GM19351 (cell line): Measurements from ENCODE around the gene MELK.
"Not testable (repeated sequence)": the region's sequence is repeated elsewhere in the genome, so short reads cannot be mapped to it uniquely, and the experiment has no call there.

Experiments
- ATAC-seq: cut with Tn5 transposase; IDR thresholded peaks from one replicate; pipeline ENCODE4 v1.9.1; 2021; ENCODE audit warnings: mild to moderate bottlenecking, moderate library complexity; ENCODE audit not compliant: unreplicated experiment

Gene MELK

GRCh38 chr9:36572515-36573418 is at the start of gene MELK:
Gene MELK (plus strand): TSS chr9:36572895. CDS start chr9:36581682, 8,787 bp downstream.
- ATAC-seq: peak; percentile 82

GRCh38 chr9:36530224-36530623 is 42.5 kb upstream of the MELK start:
- no peak for ATAC-seq

GRCh38 chr9:36532353-36532752 is 40.3 kb upstream of the MELK start:
- ATAC-seq: no peak

DNA sequence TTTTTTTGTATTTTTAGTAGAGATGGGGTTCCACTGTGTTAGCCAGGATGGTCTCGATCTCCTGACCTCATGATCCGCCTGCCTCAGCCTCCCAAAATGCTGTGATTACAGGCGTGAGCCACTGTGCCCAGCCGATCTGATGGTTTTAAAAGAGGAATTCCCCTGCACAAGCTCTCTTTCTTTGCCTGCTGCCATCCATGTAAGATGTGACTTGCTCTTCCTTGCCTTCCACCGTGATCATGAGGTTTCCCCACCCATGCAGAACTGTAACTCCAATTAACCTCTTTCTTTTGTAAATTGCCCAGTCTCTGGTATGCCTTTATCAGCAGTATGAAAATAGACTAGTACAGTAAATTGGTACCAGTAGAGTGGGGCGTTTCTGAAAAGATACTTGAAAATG is 39.0 kb upstream of the MELK start:
- ATAC-seq: not testable (repeated sequence)

DNA sequence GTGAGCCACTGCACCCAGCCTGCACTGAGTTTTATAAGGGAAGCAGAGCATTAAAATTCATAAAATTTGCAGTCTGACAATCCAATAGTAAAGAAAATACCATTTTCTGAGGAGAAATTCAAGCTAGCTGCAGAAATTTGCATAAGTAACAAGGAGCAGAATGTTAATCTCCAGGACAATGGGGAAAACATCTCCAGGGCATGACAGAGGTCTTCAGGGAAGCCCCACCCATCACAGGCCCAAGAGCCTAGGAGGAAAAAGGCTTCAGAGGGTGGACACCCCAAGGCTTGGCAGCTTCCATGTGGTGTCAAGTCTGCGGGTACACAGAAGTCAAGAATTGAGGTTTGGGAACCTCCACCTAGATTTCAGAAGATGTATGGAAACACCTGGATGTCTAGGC is 37.6 kb upstream of the MELK start:
- ATAC-seq: no peak

DNA sequence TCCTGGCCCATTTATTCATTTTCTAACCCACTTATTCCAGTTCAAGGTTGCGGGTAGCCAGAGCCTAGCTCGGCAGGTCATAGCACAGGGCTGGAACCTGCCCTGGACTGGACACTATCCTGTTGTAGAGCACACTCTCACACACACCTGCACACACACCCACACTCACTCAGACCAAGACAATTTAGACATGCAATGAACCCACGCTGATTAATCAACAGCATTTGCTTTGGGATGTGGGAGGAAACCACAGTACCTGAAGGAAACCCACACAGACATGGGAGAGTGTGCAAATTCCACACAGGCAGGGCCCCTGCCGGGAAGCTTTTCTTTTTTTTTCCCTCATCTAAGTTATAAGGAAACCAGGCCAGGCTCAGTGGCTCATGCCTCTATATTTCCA is 34.8 kb upstream of the MELK start:
- no peak for ATAC-seq

DNA sequence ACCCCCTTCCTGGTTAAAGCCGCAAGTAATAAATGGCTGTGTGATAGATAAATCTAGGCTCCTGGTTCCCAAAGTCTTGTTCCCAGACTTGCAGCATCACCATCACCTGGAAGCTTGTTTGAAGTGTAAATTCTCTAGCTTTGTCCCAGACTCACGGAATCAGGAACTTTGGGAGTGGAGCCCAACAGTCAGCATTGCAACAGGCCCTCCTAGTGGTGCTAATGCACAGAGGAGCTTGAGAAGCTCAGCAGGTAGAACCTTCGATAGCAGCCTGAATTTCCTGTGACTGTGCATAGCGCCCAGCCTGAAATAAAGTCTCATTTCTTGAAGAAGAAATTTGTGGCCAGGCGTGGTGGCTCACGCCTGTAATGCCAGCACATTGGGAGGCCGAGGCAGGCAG is 30.3 kb upstream of the MELK start:
- no peak for ATAC-seq

DNA sequence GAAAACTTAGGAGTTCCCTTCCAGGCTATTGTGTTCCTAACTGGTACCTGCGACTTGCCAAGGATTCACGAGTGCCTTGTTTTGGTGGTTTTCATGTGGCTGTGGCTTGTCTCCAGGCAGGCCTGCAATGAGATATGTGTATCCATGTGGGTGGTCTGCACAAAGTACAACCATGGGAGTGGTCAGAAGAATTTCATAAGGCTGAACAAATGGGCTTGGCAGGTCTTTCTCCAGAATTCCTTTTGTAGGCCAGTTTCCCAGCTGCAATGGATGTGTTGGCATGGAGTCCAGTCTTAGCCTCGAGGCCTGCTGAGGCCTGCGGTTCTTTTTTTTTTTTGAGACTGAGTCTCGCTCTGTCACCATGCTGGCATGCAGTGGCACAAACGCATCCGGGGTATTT is 28.8 kb upstream of the MELK start:
- no peak for ATAC-seq

DNA sequence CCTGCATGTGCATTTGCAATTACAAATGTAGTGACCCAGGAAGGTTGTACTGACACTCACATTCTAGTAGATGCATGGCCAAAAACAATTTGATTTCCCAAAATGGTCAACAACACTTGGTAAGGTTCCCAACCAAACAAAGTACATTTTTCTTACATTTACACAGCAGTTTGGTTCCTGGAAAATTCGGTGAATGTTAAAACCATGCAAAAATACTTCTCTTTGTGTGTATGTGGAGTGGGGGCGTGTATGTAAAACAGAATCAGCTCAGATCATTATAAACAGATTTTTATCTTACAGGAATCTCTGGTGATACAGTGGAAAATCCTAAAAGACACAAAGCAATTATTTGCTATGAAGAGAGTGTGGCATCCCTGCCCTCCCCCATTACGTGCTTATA is 25.1 kb upstream of the MELK start:
- no peak for ATAC-seq

DNA sequence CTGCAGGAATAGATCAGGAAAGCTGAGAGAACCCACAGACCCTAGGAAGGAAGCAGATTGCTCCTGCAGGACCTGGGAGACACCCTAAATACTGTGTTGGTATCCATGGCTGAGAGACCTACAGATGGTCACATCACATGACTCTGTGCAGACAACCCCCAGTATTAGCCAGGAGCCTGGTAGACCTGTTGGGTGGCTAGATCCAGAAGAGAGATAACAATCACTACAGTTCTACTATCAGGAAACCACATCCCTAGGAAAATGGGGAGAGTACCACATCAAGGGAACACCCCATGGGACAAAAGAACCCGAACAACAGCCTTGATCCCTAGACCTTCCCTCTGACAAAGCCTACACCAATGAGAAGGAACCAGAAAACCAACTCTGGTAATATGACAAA is 24.2 kb upstream of the MELK start:
- ATAC-seq: no peak

DNA sequence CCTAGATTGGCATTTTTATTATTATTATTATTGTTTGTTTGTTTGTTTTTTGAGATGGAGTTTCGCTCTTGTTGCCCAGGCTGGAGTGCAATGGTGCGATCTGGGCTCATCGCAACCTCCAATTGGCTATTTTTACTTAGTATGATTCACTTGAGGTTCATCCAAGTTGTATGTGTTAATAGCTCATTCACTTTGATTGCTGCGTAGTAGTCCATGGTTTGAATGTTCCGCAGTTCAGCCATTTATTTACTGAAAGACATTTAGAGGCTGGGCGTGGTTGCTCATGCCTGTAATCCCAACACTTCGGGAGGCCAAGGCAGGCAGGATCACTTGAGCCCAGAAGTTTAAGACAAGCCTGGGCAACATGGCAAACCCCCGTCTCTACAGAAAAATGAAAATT is 22.6 kb upstream of the MELK start:
- ATAC-seq: no peak

- ATAC-seq: peak; percentile 74
These were observed 22.0 kb upstream of the MELK start for GRCh38 chr9:36550631-36551098.

- ATAC-seq: no peak
These were observed 21.6 kb upstream of the MELK start for GRCh38 chr9:36551129-36551528.

GRCh38 chr9:36551910-36552309 is 20.8 kb upstream of the MELK start:
- ATAC-seq: no peak

GRCh38 chr9:36559036-36559695 is 13.5 kb upstream of the MELK start:
- ATAC-seq: no peak

GRCh38 chr9:36560771-36561170 is 11.9 kb upstream of the MELK start:
- no peak for ATAC-seq

DNA sequence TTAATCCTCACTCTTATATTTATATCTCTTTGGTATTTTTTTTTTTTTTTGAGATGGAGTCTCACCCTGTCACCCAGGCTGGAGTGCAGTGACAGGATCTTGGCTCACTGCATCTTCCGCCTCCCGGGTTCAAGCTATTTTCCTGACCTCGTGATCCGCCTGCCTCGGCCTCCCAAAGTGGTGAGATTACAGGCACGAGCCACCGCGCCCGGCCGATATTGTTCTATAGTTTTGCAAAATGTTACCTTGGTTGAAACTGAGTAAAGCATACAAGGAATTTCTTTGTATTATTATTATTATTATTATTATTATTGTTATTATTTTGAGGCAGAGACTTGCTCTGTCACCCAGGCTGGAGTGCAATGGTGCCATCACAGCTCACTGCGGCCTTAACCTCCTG is 9.9 kb upstream of the MELK start:
- not testable (repeated sequence) for ATAC-seq

- no peak for ATAC-seq
These were observed 5.9 kb upstream of the MELK start for GRCh38 chr9:36566813-36567221.

- ATAC-seq: not testable (repeated sequence)
These were observed 4.0 kb upstream of the MELK start for GRCh38 chr9:36568681-36569080.

DNA sequence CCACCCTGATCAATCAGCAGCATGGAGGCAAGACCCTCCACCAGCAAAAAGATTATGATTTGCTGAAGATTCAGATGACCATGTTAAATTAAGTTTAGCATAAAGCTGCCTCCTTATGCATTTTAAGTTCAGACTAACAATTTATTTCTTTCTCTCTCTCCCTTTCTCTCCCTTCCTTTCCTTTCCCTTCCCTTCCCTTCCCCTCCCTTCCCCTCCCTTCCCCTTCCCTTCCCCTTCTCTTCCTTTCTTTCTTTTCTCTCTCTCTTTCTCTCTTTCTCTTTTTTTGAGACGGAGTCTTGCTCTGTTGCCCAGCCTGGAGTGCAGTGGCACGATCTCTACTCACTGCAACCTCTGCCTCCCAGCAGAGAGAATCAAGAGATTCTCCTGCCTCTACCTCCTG is 1.4 kb upstream of the MELK start:
- no peak for ATAC-seq

DNA sequence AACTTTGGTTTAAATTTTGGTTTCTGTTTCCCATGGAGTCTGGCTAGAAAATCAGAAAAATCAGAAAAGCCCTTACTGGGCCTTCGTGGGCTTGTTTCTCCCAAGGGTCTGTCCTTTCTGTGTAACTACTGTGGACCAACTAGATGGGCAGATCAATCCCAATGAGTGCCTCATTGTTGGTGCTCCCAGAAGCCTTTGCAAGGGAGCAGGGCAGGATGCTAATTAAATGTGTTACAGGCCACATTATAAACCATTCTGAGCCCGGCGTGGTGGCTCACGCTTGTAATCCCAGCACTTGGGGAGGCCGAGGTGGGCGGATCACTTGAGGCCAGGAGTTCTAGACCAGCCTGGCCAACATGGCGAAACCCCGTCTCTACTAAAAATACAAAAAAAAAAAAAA is 1.4 kb downstream of the MELK start:
- ATAC-seq: not testable (repeated sequence)

GRCh38 chr9:36575411-36575882 is 2.8 kb downstream of the MELK start:
- ATAC-seq: no peak
